VCaP (cell line): ENCODE measurements around the gene SPATA1.

Experiments
- H3K27ac ChIP-seq: fragments of 450-650 bp; 2 replicates; pipeline ENCODE4 v1.5.1; 2017
- TF ChIP-seq, protein P1 (sequence below): fragments of 450-650 bp; conservative IDR thresholded peaks from 2 replicates; pipeline ENCODE4 v1.5.1; 2017; ENCODE audit warnings: mild to moderate bottlenecking, moderate library complexity

SPATA1 gene

DNA sequence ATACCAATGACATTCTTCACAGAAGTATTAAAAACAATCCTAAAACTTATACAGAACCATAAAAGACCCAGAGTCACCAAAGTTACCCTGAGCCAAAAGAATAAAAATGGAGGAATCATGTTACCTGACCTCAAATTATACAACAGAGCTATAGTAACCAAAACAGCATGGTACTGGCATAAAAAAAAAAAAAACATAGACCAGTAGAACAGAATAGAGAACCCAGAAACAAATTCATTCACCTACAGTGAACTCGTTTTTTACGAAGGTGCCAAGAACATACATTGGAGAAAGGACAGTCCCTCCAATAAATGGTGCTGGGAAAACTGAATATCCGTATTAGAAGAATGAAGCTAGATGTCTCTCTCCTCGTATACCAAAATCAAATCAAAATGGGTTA is 2.8 kb downstream of the SPATA1 start:
- TF ChIP-seq, protein P1, sequence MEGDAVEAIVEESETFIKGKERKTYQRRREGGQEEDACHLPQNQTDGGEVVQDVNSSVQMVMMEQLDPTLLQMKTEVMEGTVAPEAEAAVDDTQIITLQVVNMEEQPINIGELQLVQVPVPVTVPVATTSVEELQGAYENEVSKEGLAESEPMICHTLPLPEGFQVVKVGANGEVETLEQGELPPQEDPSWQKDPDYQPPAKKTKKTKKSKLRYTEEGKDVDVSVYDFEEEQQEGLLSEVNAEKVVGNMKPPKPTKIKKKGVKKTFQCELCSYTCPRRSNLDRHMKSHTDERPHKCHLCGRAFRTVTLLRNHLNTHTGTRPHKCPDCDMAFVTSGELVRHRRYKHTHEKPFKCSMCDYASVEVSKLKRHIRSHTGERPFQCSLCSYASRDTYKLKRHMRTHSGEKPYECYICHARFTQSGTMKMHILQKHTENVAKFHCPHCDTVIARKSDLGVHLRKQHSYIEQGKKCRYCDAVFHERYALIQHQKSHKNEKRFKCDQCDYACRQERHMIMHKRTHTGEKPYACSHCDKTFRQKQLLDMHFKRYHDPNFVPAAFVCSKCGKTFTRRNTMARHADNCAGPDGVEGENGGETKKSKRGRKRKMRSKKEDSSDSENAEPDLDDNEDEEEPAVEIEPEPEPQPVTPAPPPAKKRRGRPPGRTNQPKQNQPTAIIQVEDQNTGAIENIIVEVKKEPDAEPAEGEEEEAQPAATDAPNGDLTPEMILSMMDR = no peak
- no peak overlapping the region for H3K27ac ChIP-seq

DNA sequence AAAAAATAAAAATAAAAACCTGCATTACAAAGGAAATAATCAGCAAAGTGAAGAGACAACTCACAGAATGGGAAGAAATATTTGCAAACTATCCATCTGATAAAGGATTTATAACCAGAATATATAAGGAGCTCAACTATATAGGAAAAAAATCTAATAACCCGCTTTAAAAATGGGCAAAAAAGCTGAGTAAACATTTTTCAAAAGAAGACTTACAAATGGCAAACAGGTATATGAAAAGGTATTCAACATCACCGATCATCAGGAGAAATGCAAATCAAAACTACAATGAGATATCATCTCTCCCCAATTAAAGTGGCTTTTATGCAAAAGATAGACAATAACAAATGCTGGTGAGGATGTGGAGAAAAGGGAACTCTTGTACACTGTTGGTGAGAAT is 4.0 kb downstream of the SPATA1 start:
- TF ChIP-seq, protein P1 = no peak
- H3K27ac ChIP-seq = no peak overlapping the region

DNA sequence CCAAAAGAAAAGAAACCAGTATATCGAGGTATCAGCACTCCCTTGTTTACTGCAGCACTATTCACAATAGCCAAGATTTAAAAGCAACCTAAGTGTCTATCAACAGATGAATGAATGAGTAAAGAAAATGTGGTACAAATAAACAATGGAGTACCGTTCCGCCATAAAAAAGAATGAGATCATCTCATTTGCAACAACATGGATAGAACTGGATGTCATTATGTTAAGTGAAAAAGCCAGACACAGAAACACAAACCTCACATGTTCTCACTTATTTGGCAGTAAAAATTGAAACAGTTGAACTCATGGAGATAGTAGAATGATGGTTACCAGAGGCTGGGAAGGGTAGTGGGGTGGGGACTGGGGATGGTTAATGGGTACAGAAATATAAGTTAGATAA is 4.5 kb downstream of the SPATA1 start:
- TF ChIP-seq, protein P1 = no peak
- H3K27ac ChIP-seq = no peak overlapping the region

DNA sequence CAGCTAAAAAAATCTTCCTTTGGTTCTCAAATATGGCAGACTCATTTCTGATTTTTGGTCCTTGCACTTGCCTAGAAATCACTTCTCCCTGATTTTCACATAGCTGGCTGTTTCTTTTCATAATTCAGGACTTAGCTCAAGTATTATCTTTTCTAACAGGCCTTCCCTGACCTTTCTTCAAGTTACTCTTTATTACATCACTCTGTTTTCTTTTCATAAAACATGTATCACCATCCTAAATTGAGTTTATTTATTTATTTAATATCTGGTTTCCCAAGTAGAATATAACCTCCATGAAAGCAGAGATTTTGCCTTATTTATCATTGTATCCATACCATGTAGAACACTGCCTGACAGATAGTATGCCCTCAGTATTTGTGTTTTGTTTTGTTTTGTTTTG is 18.4 kb downstream of the SPATA1 start:
- H3K27ac ChIP-seq = no peak overlapping the region
- TF ChIP-seq, protein P1 = no peak

DNA sequence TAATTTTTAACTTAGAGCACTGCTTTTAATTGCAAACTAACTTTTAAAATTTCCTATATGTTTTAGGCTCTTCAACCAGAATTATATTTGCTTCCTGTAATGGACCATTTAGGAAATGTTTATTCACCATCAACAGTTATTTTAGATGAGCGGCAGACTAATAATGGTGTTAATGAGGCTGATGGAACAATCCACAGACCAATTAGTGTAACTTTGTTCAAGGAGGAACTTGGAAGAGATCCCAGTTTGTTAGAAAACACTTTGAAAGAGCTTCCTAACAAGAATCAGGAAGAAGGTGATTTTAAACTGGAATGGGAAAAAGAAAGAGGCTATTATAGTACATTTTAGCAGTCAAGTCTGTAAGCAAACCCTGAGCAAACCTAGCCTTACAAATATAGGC is 19.6 kb downstream of the SPATA1 start:
- TF ChIP-seq, protein P1 = no peak
- no peak overlapping the region for H3K27ac ChIP-seq

DNA sequence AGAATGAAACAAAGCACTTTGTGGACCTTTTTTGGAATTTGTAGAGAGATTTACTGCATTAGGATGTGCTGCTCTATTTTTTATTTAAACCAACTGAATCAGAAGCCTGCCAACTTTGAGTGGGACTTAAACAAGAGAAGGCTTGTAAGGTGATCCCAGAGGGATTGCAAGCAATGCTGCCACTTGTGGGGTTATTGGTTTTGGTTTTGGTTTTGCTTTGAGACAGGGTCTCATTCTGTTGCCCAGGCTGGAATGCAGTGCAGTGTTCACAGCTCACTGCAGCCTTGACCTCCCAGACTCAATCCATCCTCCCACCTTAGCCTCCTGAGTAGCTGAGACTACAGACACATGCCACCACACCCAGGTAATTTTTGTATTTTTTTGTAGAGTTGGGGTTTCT is 32.4 kb downstream of the SPATA1 start:
- TF ChIP-seq, protein P1 = no peak
- no peak overlapping the region for H3K27ac ChIP-seq

DNA sequence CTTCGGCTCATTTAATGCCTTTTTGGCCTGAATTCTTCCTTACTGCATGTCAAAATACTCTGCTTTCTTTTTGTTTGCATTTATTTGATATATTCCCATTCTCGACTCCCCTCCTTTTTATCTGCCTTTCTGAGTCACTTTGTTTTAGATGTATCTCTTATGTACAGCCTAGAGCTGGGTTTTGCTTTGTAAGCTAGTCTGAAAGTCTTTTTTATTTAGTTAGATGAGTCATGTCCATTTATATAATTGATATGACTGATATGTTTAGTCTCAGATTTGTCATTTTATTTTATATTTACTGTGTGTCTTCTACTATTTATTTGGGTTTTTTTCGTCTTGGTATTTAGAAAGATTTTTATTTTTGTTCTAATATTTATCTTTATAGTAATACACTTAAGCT is 33.8 kb downstream of the SPATA1 start:
- TF ChIP-seq, protein P1 = no peak
- H3K27ac ChIP-seq = peak overlapping the region; percentile 77; the same call in 1 of the 2 replicates

DNA sequence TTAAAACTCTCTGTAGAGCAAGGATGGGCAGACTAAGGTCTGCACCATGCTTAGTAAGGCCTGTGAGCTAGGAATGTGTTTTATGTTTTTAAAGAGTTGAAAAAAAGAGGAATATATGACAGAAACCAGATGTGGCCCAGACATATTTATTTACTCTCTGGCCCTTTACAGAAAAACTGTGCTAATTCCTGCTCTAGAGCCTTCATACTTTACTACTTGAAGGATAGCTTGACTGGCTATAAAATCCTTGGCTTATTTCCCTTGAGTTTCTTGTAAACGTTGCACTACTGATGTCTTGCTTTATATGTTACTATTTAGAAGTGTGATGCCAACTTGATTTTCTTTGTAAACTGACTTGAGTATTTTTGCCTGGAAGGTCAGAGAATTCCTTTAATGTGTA is 34.6 kb downstream of the SPATA1 start:
- TF ChIP-seq, protein P1 = no peak
- peak overlapping the region; percentile 77 for H3K27ac ChIP-seq
